K562 (cell line): Measurements from ENCODE around the gene AHCY. TPM values are rescaled to one million over a fixed set of nuclear protein-coding genes. Genes with fewer than 3 reads are reported as not detected.

Source experiments
- ATAC-seq: fragments of 200-7000 bp; cut with Tn5 transposase; 3 replicates; pipeline ENCODE4 v1.9.1; 2020; ENCODE audit warnings: moderate library complexity
- BruUV-seq: library from RNA; stranded (reverse); fragments of 400-500 nt; replicated peaks from 2 replicates; lab custom pipeline; 2021; lab: Mats Ljungman, UMichigan
- CTCF ChIA-PET: fragments of 300-600 bp; formaldehyde crosslinking; extraction: SDS; loops from one replicate; lab custom pipeline; 2021; ENCODE audit warnings: low intra/inter-chr PET ratio; lab: Yijun Ruan, JAX
- POLR2A ChIA-PET: fragments of 300-600, 350-650 bp; sonication (Branson Sonifier 250); formaldehyde crosslinking; extraction: SDS; loops from one replicate; lab custom pipeline; 2021; ENCODE audit warnings: antibody characterized with exemption, inconsistent platforms; lab: Yijun Ruan, JAX
- DNase-seq, 4 experiments: peaks; one replicate each; pipeline versions ENCODE4 v3.0.0 to v3.0.0-alpha.2; 2011 to 2018; ENCODE audit warnings: low spot score in 3 of 4, mixed read lengths in 3 of 4; ENCODE audit errors: extremely low read depth in 1 of 4
- FAIRE-seq: peaks from 2 replicates; lab custom pipeline; 2011; peaks lifted over from hg19 to GRCh38; lab: Jason Lieb, UNC
- H2AFZ ChIP-seq: 2 replicates; pipeline ENCODE4 v1.6.0; 2011; ENCODE audit warnings: low read depth, low read length, control low read depth, inconsistent platforms
- H3K27ac ChIP-seq: fragments of 200-600 bp; 3 replicates; pipeline ENCODE4 v1.8.0; 2011; ENCODE audit warnings: low read depth, mild to moderate bottlenecking, control low read depth, inconsistent platforms, low read length, moderate library complexity, mixed read lengths; ENCODE audit errors: extremely low read depth
- H3K27me3 ChIP-seq, 2 experiments: fragments of 300-600 bp in 1 of 2; 2 replicates in 1 of 2; 3 replicates in 1 of 2; pipeline versions ENCODE4 v1.6.0 to v1.8.0; 2011; ENCODE audit warnings: inconsistent platforms in 2 of 2, low read length in 2 of 2, mild to moderate bottlenecking in 1 of 2, mixed read lengths in 1 of 2, moderate library complexity in 1 of 2; ENCODE audit not compliant: control insufficient read depth in 2 of 2, insufficient read depth in 2 of 2
- H3K36me3 ChIP-seq: fragments of 300-600 bp; 3 replicates; pipeline ENCODE4 v1.8.0; 2011; ENCODE audit warnings: mild to moderate bottlenecking, low read length, inconsistent platforms; ENCODE audit not compliant: control insufficient read depth, insufficient read depth
- H3K4me1 ChIP-seq, 2 experiments: fragments of 200-600 bp in 1 of 2; replicated peaks in 1 of 2; 2 replicates in 1 of 2; 3 replicates in 1 of 2; pipeline versions ENCODE4 v1.5.1 to v1.8.0; 2011; ENCODE audit warnings: inconsistent platforms in 2 of 2, low read length in 2 of 2, mild to moderate bottlenecking in 1 of 2, mixed read lengths in 1 of 2, moderate library complexity in 1 of 2; ENCODE audit not compliant: control insufficient read depth in 2 of 2, insufficient read depth in 2 of 2
- H3K4me2 ChIP-seq: 2 replicates; pipeline ENCODE4 v1.6.1; 2011; ENCODE audit warnings: low read length, control low read depth, inconsistent platforms, mixed read lengths; ENCODE audit not compliant: insufficient read depth
- H3K4me3 ChIP-seq: fragments of 200-600 bp; sonication (generic), shearing (Covaris generic); 2 replicates; pipeline ENCODE4 v1.5.1; 2016; ENCODE audit warnings: control low read depth, inconsistent platforms
- H3K79me2 ChIP-seq: fragments of 200-600 bp; 3 replicates; pipeline ENCODE4 v1.8.0; 2011; ENCODE audit warnings: low read length, inconsistent platforms; ENCODE audit not compliant: control insufficient read depth, insufficient read depth
- H3K9ac ChIP-seq, 2 experiments: 2 replicates each; pipeline versions ENCODE4 v1.6.0 to v1.6.1; 2011; ENCODE audit warnings: low read depth in 2 of 2, low read length in 2 of 2, control low read depth in 1 of 2, inconsistent platforms in 1 of 2, mild to moderate bottlenecking in 1 of 2, mixed read lengths in 1 of 2; ENCODE audit not compliant: insufficient read depth in 1 of 2
- H3K9me1 ChIP-seq: one replicate; pipeline ENCODE4 v1.6.0; 2011; ENCODE audit warnings: inconsistent platforms, mild to moderate bottlenecking, low read length, moderate library complexity; ENCODE audit not compliant: control insufficient read depth, insufficient read depth
- H3K9me3 ChIP-seq: replicated peaks from 2 replicates; pipeline ENCODE4 v1.5.1; 2011; ENCODE audit warnings: low read depth, low read length, inconsistent platforms; ENCODE audit not compliant: control insufficient read depth, insufficient read depth
- H4K20me1 ChIP-seq: replicated peaks from 2 replicates; pipeline ENCODE4 v1.6.1; 2011; ENCODE audit warnings: low read length, inconsistent platforms, mixed read lengths; ENCODE audit not compliant: control insufficient read depth, insufficient read depth
- ARID1B ChIP-seq: fragments of 450-650 bp; IDR thresholded peaks from 2 replicates; pipeline ENCODE4 v1.6.1; 2016; ENCODE audit warnings: antibody characterized with exemption, mild to moderate bottlenecking, inconsistent platforms
- CBX1 ChIP-seq: sonication (generic); IDR thresholded peaks from 2 replicates; pipeline ENCODE4 v1.6.1; 2016; ENCODE audit warnings: antibody characterized with exemption, low read depth, mild to moderate bottlenecking
- CEBPG ChIP-seq, 3 experiments: fragments of 200-800 bp in 1 of 3; sonication (Bioruptor generic) in 1 of 3; sonication (generic) in 1 of 3; formaldehyde crosslinking in 1 of 3; IDR thresholded peaks in 2 of 3; conservative IDR thresholded peaks in 1 of 3; 2 replicates each; pipeline versions ENCODE4 v1.6.1 to v1.8.0; 2016 to 2022; ENCODE audit warnings: missing compliant biosample characterization in 2 of 3, missing genetic modification characterization in 2 of 3, mild to moderate bottlenecking in 1 of 3, missing genetic modification reagents in 1 of 3
- FOXP1 ChIP-seq: sonication (generic); formaldehyde crosslinking; IDR thresholded peaks from 2 replicates; pipeline ENCODE4 v1.8.0; 2022; ENCODE audit warnings: mild to moderate bottlenecking, missing genetic modification reagents
- PML ChIP-seq: IDR thresholded peaks from 2 replicates; pipeline ENCODE4 v1.6.1; 2012; ENCODE audit warnings: low read length, inconsistent platforms
- SMC3 ChIP-seq: conservative IDR thresholded peaks from 2 replicates; pipeline ENCODE4 v1.6.1; 2011; ENCODE audit warnings: low read depth, low read length, improper control_type of control experiment; ENCODE audit not compliant: insufficient read depth
- SPI1 ChIP-seq: IDR thresholded peaks from 2 replicates; pipeline ENCODE4 v1.6.1; 2011; ENCODE audit warnings: low read depth, low read length, control low read depth, borderline replicate concordance
- SRSF9 ChIP-seq: fragments of 200-400 bp; formaldehyde crosslinking; IDR thresholded peaks from 2 replicates; pipeline ENCODE4 v1.6.1; 2017; ENCODE audit warnings: low read depth, low read length, borderline replicate concordance
- TAF7 ChIP-seq: fragments of 450-650 bp; IDR thresholded peaks from 2 replicates; pipeline ENCODE4 v1.6.1; 2016; ENCODE audit warnings: missing genetic modification characterization, missing compliant biosample characterization
- ZNF354B ChIP-seq: fragments of 250-450 bp; sonication (Bioruptor Pico); IDR thresholded peaks from 2 replicates; pipeline ENCODE4 v1.4.0; 2020
- ZNF445 ChIP-seq: fragments of 250-450 bp; sonication (Bioruptor Pico); IDR thresholded peaks from 2 replicates; pipeline ENCODE4 v1.4.0; 2020; ENCODE audit warnings: low read depth, mild to moderate bottlenecking, moderate library complexity
- ZNF589 ChIP-seq: fragments of 200-800 bp; sonication (Bioruptor generic); IDR thresholded peaks from 2 replicates; pipeline ENCODE4 v1.6.1; 2016; ENCODE audit warnings: low read depth, missing genetic modification characterization, missing compliant biosample characterization
- WGBS: fragments of 100-300 bp; shearing (Covaris generic); methylation state at CpG from one replicate; pipeline ENCODE4 v1.1.6; 2016; ENCODE audit warnings: low coverage, mixed read lengths; ENCODE audit not compliant: insufficient coverage; ENCODE audit errors: missing lambda C conversion rate; 5-methylcytosine and 5-hydroxymethylcytosine counted together
- in situ Hi-C: fragments of 300-500 bp; cut with MboI; formaldehyde crosslinking; loops from 4 replicates; pipeline ENCODE4 v1.15.0; 2018; ENCODE audit warnings: inconsistent platforms, mixed read lengths
- intact Hi-C: fragments of 100-400 bp; cut with micrococcal nuclease; formaldehyde crosslinking; loops from 2 replicates; pipeline ENCODE4 v1.14.2; 2022
- polyA plus RNA-seq, 8 experiments: library from polyadenylated mRNA; depleted of rRNA in 4 of 8; stranded (reverse) in 5 of 8; unstranded in 3 of 8; fragments of >200 nt; fragmentation: Nextera tagmentation in 2 of 8; fragmentation: Illumina TruSeq in 1 of 8; extraction: Ambion mirVana in 2 of 8; extraction: Trizol in 1 of 8; gene quantifications; 2 replicates each; pipeline versions ENCODE4 v1.2.1 to v1.2.3, GENCODE V29; 2011 to 2014; ENCODE audit warnings: inconsistent platforms in 1 of 8, missing spikeins in 1 of 8
- total RNA-seq, 7 experiments: library from RNA; depleted of rRNA in 6 of 7; stranded (reverse); fragments of >200 nt in 6 of 7; fragmentation: Illumina TruSeq in 2 of 7; extraction: Trizol in 2 of 7; gene quantifications; 2 replicates each; pipeline versions ENCODE4 v1.2.1 to v1.2.3, GENCODE V29; 2011 to 2021; ENCODE audit warnings: low replicate concordance in 1 of 7
- TF ChIP-seq, protein P1 (sequence below): sonication (generic); formaldehyde crosslinking; IDR thresholded peaks from 2 replicates; pipeline ENCODE4 v1.9.0; 2022; ENCODE audit warnings: mild to moderate bottlenecking, missing genetic modification reagents
- TF ChIP-seq, protein P2 (sequence below): fragments of 200-800 bp; sonication (Bioruptor generic); IDR thresholded peaks from 2 replicates; pipeline ENCODE4 v1.6.1; 2017; ENCODE audit warnings: missing genetic modification characterization, missing compliant biosample characterization
- TF ChIP-seq, protein P3 (sequence below): sonication (generic); formaldehyde crosslinking; IDR thresholded peaks from 2 replicates; pipeline ENCODE4 v1.8.0; 2022; ENCODE audit warnings: missing genetic modification reagents, mild to moderate bottlenecking, borderline replicate concordance
- TF ChIP-seq, protein P4 (sequence below): fragments of 250-450 bp; sonication (Bioruptor Pico); IDR thresholded peaks from 2 replicates; pipeline ENCODE4 v1.9.0; 2021; ENCODE audit warnings: mild to moderate bottlenecking, inconsistent platforms

AHCY gene
- total and polyA plus RNA-seq, 9 of the 15 experiments (the other 6 are each of a cell fraction or from before 2014, with no cell fraction given), result 82.5 to 269 (median 190) TPM

DNA sequence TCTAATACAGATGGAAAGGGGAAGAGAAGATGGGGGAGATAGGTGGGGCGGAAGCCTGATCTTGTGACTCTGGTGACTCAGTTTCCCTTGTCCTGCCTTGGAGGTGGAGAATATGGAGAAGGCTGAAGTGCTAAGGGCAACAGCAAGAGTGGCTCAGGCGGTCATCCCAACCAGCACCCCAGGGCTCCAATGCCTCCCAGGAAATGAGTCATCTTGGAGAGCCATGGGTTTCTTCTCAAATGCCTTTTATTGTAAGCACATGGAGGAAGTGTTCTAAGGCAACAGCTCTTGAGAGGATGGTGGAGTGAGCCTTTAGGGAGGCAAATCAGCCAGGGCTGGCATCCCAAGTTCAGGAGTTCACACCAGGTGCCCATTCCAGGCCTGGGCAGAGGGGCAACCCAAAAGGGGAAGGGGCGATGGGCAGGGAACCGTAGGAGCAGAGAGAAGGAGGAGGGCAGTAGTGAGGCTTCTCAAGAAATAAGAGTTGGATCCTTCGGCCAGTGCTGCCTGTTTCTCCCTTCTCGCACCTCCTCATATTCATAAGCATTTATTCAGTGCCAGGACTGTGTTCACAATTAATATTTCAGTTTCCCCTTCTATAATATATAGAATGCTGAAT is 13.2 kb upstream of the AHCY start:
- H2AFZ ChIP-seq, result peak overlapping the region; percentile 89
- in situ Hi-C loops (loop anchor here (10.0 kb wide), 1 partner anchor 388 kb away; the partner anchor contains the start of gene TP53INP2), intact Hi-C loops (no loop called here)
- FAIRE-seq (peak; percentile 79), DNase-seq (peak in 2 of 4 experiments; percentile 37 to 51), ATAC-seq (no peak)
- 66% methylated on average over 4 of the region's 6 CpGs for WGBS
- ChIA-PET POLR2A (no interaction called here), CTCF (no interaction called here)
- H3K9me1 ChIP-seq, result no peaks in the 10 kb centered on the region
- no peaks in the 10 kb centered on the region for H3K36me3 ChIP-seq
- BruUV-seq, result no TSS peak
- H3K4me1 ChIP-seq, result peaks cover 13 to 15% of the 10 kb centered on the region in 2 experiments; a peak in 4 of 5 replicates
- no peaks in the 10 kb centered on the region for H4K20me1 ChIP-seq
- H3K4me3 ChIP-seq, result no peak overlapping the region
- H3K9me3 ChIP-seq, result no peaks in the 10 kb centered on the region
- H3K79me2 ChIP-seq, result no peaks in the 10 kb centered on the region
- H3K27me3 ChIP-seq, result no peaks in the 10 kb centered on the region
- H3K27ac ChIP-seq, result peak overlapping the region; percentile 31; the same call in 1 of the 3 replicates
- peak overlapping the region; percentile 6; the same call in 1 of the 2 replicates for H3K4me2 ChIP-seq
- H3K9ac ChIP-seq, result no peak overlapping the region
- TF ChIP-seq ZNF445 (no peak), ZNF354B (CRISPR knock-in tag) (no peak), TAF7 (tag) (no peak), SMC3 (no peak), CBX1 (no peak), PML (no peak), SRSF9 (no peak), FOXP1 (no peak), ZNF589 (CRISPR knock-in tag) (0 out of 2 replicates have a peak, but pooled peaks have one; percentile 76), SPI1 (peak; percentile 31; the same call in 1 of the 2 replicates), ARID1B (peak; percentile 43), CEBPG (CRISPR knock-in tag; IDR thresholded peaks at IDR 0.05) (no peak), CEBPG (tag; conservative IDR thresholded peaks at IDR 0.05 in 1 of 2, IDR thresholded peaks at IDR 0.05 in 1 of 2) (no peak)
- TF ChIP-seq, protein P1, sequence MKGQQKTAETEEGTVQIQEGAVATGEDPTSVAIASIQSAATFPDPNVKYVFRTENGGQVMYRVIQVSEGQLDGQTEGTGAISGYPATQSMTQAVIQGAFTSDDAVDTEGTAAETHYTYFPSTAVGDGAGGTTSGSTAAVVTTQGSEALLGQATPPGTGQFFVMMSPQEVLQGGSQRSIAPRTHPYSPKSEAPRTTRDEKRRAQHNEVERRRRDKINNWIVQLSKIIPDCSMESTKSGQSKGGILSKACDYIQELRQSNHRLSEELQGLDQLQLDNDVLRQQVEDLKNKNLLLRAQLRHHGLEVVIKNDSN (CRISPR knock-in tag), result no peak
- TF ChIP-seq, protein P2, sequence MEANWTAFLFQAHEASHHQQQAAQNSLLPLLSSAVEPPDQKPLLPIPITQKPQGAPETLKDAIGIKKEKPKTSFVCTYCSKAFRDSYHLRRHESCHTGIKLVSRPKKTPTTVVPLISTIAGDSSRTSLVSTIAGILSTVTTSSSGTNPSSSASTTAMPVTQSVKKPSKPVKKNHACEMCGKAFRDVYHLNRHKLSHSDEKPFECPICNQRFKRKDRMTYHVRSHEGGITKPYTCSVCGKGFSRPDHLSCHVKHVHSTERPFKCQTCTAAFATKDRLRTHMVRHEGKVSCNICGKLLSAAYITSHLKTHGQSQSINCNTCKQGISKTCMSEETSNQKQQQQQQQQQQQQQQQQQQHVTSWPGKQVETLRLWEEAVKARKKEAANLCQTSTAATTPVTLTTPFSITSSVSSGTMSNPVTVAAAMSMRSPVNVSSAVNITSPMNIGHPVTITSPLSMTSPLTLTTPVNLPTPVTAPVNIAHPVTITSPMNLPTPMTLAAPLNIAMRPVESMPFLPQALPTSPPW (CRISPR knock-in tag), result peak; percentile 18; the same call in 1 of the 2 replicates
- TF ChIP-seq, protein P3, sequence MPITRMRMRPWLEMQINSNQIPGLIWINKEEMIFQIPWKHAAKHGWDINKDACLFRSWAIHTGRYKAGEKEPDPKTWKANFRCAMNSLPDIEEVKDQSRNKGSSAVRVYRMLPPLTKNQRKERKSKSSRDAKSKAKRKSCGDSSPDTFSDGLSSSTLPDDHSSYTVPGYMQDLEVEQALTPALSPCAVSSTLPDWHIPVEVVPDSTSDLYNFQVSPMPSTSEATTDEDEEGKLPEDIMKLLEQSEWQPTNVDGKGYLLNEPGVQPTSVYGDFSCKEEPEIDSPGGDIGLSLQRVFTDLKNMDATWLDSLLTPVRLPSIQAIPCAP (CRISPR knock-in tag), result no peak
- TF ChIP-seq, protein P4, sequence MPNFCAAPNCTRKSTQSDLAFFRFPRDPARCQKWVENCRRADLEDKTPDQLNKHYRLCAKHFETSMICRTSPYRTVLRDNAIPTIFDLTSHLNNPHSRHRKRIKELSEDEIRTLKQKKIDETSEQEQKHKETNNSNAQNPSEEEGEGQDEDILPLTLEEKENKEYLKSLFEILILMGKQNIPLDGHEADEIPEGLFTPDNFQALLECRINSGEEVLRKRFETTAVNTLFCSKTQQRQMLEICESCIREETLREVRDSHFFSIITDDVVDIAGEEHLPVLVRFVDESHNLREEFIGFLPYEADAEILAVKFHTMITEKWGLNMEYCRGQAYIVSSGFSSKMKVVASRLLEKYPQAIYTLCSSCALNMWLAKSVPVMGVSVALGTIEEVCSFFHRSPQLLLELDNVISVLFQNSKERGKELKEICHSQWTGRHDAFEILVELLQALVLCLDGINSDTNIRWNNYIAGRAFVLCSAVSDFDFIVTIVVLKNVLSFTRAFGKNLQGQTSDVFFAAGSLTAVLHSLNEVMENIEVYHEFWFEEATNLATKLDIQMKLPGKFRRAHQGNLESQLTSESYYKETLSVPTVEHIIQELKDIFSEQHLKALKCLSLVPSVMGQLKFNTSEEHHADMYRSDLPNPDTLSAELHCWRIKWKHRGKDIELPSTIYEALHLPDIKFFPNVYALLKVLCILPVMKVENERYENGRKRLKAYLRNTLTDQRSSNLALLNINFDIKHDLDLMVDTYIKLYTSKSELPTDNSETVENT (CRISPR knock-in tag), result no peak
